BE2C (cell line): ENCODE data around the gene ZRANB3.
"Not testable (repeated sequence)": the region's sequence is repeated elsewhere in the genome, so short reads cannot be mapped to it uniquely, and the experiment has no call there.

Experiments
- DNase-seq: peaks from one replicate; pipeline ENCODE4 v3.0.0-alpha.2; 2020
- H3K27me3 ChIP-seq: fragments of 250-450 bp; sonication (Bioruptor Pico); 2 replicates; pipeline ENCODE4 v1.5.1; 2020; ENCODE audit warnings: mild to moderate bottlenecking
- H3K36me3 ChIP-seq: fragments of 250-450 bp; sonication (Bioruptor Pico); 2 replicates; pipeline ENCODE4 v1.5.1; 2020; ENCODE audit warnings: mild to moderate bottlenecking
- H3K4me1 ChIP-seq: fragments of 250-450 bp; sonication (Bioruptor Pico); 2 replicates; pipeline ENCODE4 v1.5.1; 2020
- H3K4me3 ChIP-seq: 2 replicates; pipeline ENCODE4 v1.5.1; 2011; ENCODE audit warnings: low read depth, low read length
- H3K9me3 ChIP-seq: fragments of 250-450 bp; sonication (Bioruptor Pico); 2 replicates; pipeline ENCODE4 v1.5.1; 2020
- TF ChIP-seq, protein P1 (sequence below): IDR thresholded peaks from 2 replicates; pipeline ENCODE4 v1.5.1; 2012; ENCODE audit warnings: mild to moderate bottlenecking, low read depth, low read length

The ZRANB3 gene

DNA sequence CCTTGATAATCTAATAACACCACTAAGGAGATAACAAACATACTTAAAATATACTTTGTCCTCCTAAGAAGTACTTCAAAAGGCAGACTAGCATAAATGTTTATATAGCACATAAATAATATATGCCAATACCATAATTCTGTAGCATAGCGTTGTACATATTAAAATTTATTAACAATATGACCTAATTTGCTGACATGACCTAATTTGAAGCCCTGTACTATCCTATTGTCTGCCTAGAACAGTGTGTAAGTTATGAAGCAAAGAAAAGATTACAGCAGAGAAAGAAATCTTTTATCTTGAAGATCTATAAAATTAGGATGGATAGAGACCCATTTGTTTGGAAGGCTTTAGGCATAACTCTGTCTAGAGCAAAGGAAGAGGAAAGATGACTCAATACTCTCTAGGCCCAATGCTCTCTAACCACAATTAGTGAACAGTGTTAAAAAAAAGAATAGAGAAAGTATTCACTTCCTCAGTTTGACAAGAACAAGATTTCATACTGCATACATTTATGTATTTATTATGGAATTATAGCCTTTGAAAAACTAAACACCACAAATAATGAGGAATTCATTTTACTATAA, 231.3 kb downstream of the ZRANB3 start:
- DNase-seq: no peak
- H3K27me3 ChIP-seq: no peaks in the 10 kb centered on the region
- no peaks in the 10 kb centered on the region for H3K4me1 ChIP-seq
- no peaks in the 10 kb centered on the region for H3K36me3 ChIP-seq
- TF ChIP-seq, protein P1, sequence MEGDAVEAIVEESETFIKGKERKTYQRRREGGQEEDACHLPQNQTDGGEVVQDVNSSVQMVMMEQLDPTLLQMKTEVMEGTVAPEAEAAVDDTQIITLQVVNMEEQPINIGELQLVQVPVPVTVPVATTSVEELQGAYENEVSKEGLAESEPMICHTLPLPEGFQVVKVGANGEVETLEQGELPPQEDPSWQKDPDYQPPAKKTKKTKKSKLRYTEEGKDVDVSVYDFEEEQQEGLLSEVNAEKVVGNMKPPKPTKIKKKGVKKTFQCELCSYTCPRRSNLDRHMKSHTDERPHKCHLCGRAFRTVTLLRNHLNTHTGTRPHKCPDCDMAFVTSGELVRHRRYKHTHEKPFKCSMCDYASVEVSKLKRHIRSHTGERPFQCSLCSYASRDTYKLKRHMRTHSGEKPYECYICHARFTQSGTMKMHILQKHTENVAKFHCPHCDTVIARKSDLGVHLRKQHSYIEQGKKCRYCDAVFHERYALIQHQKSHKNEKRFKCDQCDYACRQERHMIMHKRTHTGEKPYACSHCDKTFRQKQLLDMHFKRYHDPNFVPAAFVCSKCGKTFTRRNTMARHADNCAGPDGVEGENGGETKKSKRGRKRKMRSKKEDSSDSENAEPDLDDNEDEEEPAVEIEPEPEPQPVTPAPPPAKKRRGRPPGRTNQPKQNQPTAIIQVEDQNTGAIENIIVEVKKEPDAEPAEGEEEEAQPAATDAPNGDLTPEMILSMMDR: no peak
- H3K9me3 ChIP-seq: no peaks in the 10 kb centered on the region
- no peak overlapping the region for H3K4me3 ChIP-seq

DNA sequence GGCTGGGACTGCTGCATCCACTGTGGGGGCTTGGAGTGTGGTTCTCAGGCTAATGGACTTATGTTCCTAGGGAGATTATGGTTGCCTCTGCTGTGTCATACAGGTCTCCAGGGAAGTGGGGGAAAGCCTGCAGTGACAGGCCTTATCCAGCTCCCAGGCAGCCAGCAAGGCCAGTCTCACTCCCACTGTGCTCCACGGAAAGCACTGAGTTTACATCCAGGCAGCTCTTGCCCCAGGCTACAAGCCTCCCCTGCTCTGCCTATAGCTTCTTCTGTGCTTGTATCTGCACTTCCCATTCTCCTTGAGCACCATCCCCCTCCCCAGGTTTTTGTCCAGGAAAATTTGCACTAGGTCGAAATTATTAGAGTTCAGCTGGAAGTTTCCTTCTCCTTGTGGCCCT, 231.9 kb downstream of the ZRANB3 start:
- DNase-seq: peak; percentile 42
- Histone ChIP-seq H3K27me3 (no peaks in the 10 kb centered on the region), H3K9me3 (no peaks in the 10 kb centered on the region), H3K36me3 (no peaks in the 10 kb centered on the region), H3K4me3 (no peak overlapping the region), H3K4me1 (no peaks in the 10 kb centered on the region)
- TF ChIP-seq, protein P1: no peak

DNA sequence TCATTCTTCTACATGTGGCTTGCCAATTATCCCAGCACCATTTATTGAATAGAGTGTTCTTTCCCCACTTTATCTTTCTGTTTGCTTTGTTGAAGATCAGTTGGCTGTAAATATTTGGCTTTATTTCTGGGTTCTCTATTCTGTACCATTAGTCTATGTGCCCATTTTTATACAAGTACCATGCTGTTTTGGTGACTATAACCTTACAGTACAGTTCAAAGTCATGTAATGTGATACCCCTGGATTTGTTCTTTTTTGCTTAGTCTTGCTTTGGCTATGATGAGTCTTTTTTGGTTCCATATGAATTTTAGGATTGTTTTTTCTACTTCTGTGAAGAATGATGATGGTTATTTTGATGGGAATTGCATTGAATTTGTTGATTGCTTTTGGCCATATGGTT, 243.9 kb downstream of the ZRANB3 start:
- not testable (repeated sequence) for H3K27me3 ChIP-seq, H3K4me1 ChIP-seq, H3K9me3 ChIP-seq, DNase-seq, H3K36me3 ChIP-seq, H3K4me3 ChIP-seq

DNA sequence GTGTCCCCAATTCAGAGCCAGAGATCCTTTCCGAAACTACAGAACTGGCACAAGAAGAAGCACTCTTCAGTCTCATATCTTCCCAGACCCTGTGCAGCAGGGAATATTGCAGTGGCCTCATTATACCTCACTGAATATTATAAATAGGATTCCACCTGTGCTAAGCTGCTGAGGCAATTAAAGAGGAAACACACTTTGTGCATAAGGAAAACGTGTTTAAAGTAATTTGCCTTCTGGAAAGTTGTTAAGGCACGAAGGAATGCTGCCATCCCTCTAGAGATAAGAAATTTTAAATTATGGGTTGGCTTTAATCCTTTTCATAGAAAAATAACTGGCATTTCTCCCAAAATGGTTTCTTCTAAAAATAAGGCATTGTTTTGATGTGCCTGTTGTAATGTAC, 245.6 kb downstream of the ZRANB3 start:
- Histone ChIP-seq H3K9me3 (no peaks in the 10 kb centered on the region), H3K27me3 (no peaks in the 10 kb centered on the region), H3K36me3 (no peaks in the 10 kb centered on the region), H3K4me3 (no peak overlapping the region), H3K4me1 (no peaks in the 10 kb centered on the region)
- TF ChIP-seq, protein P1: no peak
- no peak for DNase-seq

DNA sequence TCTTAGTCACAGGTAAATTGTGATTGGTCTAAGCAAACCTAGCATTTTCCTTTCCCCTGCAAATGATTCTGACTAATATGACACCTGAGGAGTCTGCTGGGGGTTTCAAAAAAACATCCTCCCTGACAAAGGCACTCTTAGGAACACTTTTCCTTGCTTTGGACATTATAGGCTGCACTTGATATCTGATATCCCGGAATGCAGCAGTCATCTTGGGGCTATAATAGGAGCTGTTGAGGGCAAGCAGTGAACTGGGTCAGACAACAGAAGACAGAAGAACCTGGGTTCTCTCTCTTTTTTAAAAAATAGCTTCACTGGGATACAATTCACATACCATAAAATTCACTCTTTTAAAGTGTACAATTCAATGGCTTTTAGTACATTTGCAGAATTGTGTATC, 249.6 kb downstream of the ZRANB3 start:
- Histone ChIP-seq H3K4me1 (no peaks in the 10 kb centered on the region), H3K36me3 (no peaks in the 10 kb centered on the region), H3K4me3 (no peak overlapping the region), H3K9me3 (no peaks in the 10 kb centered on the region), H3K27me3 (no peaks in the 10 kb centered on the region)
- DNase-seq: no peak
- TF ChIP-seq, protein P1: no peak

DNA sequence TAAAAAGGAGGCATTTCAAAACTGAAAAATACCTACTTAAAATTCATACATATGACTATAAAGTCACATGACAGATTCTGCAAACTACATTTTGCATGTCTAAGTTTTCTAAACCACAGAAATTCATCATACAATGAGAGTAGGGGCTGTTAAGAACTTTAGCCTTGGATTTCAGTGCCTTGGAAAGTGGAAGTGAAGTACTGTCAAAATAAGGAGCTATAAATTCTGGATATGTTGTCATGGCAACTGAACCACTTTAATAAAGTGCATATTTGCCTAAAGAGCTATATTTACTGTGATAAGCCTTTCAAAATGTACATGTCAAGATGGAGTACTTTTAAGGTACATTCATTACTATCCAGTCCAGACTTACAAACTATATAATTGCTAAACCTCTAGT, 251.8 kb downstream of the ZRANB3 start:
- H3K36me3 ChIP-seq: no peaks in the 10 kb centered on the region
- TF ChIP-seq, protein P1: no peak
- H3K9me3 ChIP-seq: no peaks in the 10 kb centered on the region
- no peak for DNase-seq
- no peak overlapping the region for H3K4me3 ChIP-seq
- no peaks in the 10 kb centered on the region for H3K4me1 ChIP-seq
- H3K27me3 ChIP-seq: no peaks in the 10 kb centered on the region

DNA sequence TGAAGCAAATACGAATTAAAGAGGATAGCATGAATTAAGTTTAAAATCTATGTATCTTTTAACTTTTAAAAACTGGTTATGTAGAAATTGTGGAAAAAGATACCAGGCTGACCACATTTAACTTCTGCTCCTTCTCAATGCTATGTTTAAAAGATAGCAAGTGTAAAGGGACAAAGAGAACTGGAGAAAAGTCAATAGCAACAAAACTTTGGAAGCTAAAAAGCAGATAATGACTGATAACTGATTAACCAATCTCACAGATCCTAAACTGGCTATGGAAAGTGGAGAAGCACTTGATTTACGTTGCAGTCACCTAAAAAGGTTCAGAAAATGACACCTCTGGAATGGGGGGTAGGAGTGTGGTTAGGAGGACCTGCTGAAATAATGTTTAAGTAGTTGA, 254.5 kb downstream of the ZRANB3 start:
- TF ChIP-seq, protein P1: no peak
- no peaks in the 10 kb centered on the region for H3K27me3 ChIP-seq

More for the DNA sequence above, 254.5 kb downstream of the ZRANB3 start:
- H3K4me1 ChIP-seq: no peaks in the 10 kb centered on the region
- no peak for DNase-seq
- H3K4me3 ChIP-seq: no peak overlapping the region
- H3K36me3 ChIP-seq: no peaks in the 10 kb centered on the region
- no peaks in the 10 kb centered on the region for H3K9me3 ChIP-seq
